Gastrocnemius medialis (tissue), 4 donors: ENCODE results near the gene OR2A2.

Experiments
- CTCF ChIP-seq, 5 experiments: fragments of 450-650 bp in 3 of 5; fragments of 200-600 bp in 2 of 5; sonication (generic) in 2 of 5; IDR thresholded peaks in 4 of 5; conservative IDR thresholded peaks in 1 of 5; 1 replicate in 4 of 5; 2 replicates in 1 of 5; pipeline ENCODE4 v1.5.1; 2016 to 2019; ENCODE audit warnings: antibody characterized with exemption in 5 of 5, mild to moderate bottlenecking in 3 of 5, moderate library complexity in 3 of 5
- POLR2A ChIP-seq, 2 donors: fragments of 450-650 bp; IDR thresholded peaks; one replicate each; pipeline ENCODE4 v1.6.1; 2017; ENCODE audit warnings: antibody characterized with exemption in 2 of 2, mild to moderate bottlenecking in 2 of 2, moderate library complexity in 2 of 2

GRCh38 chr7:144142187-144142586 lies 32.8 kb downstream of the OR2A2 start:
- TF ChIP-seq CTCF (IDR thresholded peaks at IDR 0.05 in 4 of 5, conservative IDR thresholded peaks at IDR 0.05 in 1 of 5): no peak
- TF ChIP-seq POLR2A (IDR thresholded peaks at IDR 0.05): no peak
